ENCODE results near the gene BLOC1S5.

DNA sequence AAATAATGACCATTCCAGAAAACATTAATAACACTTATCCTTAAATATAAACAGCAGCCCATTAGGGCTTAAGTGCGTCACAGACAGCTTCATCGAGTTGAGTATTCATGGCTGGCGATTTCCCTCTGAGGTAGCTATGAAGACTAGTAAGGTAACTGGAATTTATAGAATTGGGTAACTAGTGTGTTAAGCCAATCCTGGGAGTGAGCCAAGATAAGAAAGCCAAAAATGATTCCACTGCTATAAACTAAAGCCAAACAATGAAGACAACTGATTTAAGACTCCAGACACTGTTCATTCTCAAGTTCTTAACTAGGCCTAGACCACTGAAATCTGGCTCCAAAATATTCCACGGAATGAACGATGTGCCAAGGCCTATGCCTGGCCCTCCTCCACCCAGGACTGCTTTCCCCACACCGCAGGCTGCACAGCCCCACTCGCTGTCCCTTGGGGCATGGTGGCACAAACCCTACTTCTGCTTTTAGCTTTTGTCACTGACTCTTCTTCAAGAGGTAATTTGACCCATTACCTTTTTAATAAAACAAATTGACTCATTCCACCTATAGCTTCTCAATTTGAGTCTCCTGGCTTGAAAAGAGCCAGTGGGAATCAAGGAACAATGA, 66.0 kb downstream of the BLOC1S5 start:
- TF ChIP-seq, protein P1, sequence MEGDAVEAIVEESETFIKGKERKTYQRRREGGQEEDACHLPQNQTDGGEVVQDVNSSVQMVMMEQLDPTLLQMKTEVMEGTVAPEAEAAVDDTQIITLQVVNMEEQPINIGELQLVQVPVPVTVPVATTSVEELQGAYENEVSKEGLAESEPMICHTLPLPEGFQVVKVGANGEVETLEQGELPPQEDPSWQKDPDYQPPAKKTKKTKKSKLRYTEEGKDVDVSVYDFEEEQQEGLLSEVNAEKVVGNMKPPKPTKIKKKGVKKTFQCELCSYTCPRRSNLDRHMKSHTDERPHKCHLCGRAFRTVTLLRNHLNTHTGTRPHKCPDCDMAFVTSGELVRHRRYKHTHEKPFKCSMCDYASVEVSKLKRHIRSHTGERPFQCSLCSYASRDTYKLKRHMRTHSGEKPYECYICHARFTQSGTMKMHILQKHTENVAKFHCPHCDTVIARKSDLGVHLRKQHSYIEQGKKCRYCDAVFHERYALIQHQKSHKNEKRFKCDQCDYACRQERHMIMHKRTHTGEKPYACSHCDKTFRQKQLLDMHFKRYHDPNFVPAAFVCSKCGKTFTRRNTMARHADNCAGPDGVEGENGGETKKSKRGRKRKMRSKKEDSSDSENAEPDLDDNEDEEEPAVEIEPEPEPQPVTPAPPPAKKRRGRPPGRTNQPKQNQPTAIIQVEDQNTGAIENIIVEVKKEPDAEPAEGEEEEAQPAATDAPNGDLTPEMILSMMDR (IDR thresholded peaks at IDR 0.05): no peak
- no peak for TF ChIP-seq POLR2A (IDR thresholded peaks at IDR 0.05)
- no peak for TF ChIP-seq EP300 (IDR thresholded peaks at IDR 0.05)

Data from stomach (tissue), 4 donors.